HepG2 (cell line): Measurements from ENCODE around the gene MPC1. TPM values are rescaled to one million over a fixed set of nuclear protein-coding genes. Genes with fewer than 3 reads are reported as not detected.

Source experiments
- DPF2 ChIP-seq: sonication (generic); formaldehyde crosslinking; IDR thresholded peaks from 2 replicates; pipeline ENCODE4 v1.4.0; 2020; ENCODE audit warnings: mild to moderate bottlenecking, low read depth, missing genetic modification reagents, borderline replicate concordance
- MAFK ChIP-seq, 2 experiments: IDR thresholded peaks in 1 of 2; conservative IDR thresholded peaks in 1 of 2; 2 replicates each; pipeline ENCODE4 v1.6.1; 2011; ENCODE audit warnings: improper control_type of control experiment in 2 of 2, low read length in 2 of 2
- NFKBIZ ChIP-seq: IDR thresholded peaks from 2 replicates; pipeline ENCODE4 v1.6.1; 2018; ENCODE audit warnings: missing genetic modification reagents, missing compliant biosample characterization
- SP140L ChIP-seq: sonication (generic); formaldehyde crosslinking; IDR thresholded peaks from 2 replicates; pipeline ENCODE4 v1.4.0; 2020; ENCODE audit warnings: missing genetic modification reagents, borderline replicate concordance
- ZMYM4 ChIP-seq: sonication (generic); formaldehyde crosslinking; IDR thresholded peaks from 2 replicates; pipeline ENCODE4 v1.8.1; 2023; ENCODE audit warnings: mild to moderate bottlenecking, missing genetic modification reagents
- ZNF251 ChIP-seq: sonication (generic); formaldehyde crosslinking; IDR thresholded peaks from 2 replicates; pipeline ENCODE4 v1.9.0; 2021; ENCODE audit warnings: mild to moderate bottlenecking, missing genetic modification reagents
- ZNF331 ChIP-seq: sonication (generic); formaldehyde crosslinking; IDR thresholded peaks from 2 replicates; pipeline ENCODE4 v1.4.0; 2020; ENCODE audit warnings: missing genetic modification reagents
- ZNF589 ChIP-seq: sonication (generic); formaldehyde crosslinking; conservative IDR thresholded peaks from 2 replicates; pipeline ENCODE4 v1.8.0; 2022; ENCODE audit warnings: mild to moderate bottlenecking, moderate library complexity, missing genetic modification reagents
- ZNF644 ChIP-seq: IDR thresholded peaks from 2 replicates; pipeline ENCODE4 v1.6.1; 2016; ENCODE audit warnings: low read depth
- polyA plus RNA-seq, 8 experiments: library from polyadenylated mRNA; depleted of rRNA in 3 of 8; stranded (reverse) in 7 of 8; unstranded in 1 of 8; fragments of >200 nt; fragmentation: Illumina TruSeq in 4 of 8; extraction: Trizol in 4 of 8; gene quantifications; 2 replicates each; pipeline versions ENCODE4 v1.2.1 to v1.2.3, GENCODE V29; 2011 to 2016; ENCODE audit warnings: low read depth in 4 of 8, missing spikeins in 1 of 8, mixed read lengths in 1 of 8; ENCODE audit not compliant: insufficient read depth in 1 of 8
- total RNA-seq, 5 experiments: library from RNA; depleted of rRNA; stranded (reverse); fragments of >200 nt; fragmentation: Illumina TruSeq; extraction: Trizol; gene quantifications; 2 replicates each; pipeline ENCODE4 v1.2.3, GENCODE V29; 2016; ENCODE audit warnings: low read depth in 1 of 5
- TF ChIP-seq, protein P1 (sequence below), 2 experiments: sonication (generic) in 1 of 2; formaldehyde crosslinking in 1 of 2; IDR thresholded peaks; 2 replicates each; pipeline versions ENCODE4 v1.6.1 to v1.9.0; 2014 to 2022; ENCODE audit warnings: antibody characterized with exemption in 1 of 2, borderline replicate concordance in 1 of 2, inconsistent platforms in 1 of 2, low read depth in 1 of 2, missing genetic modification reagents in 1 of 2
- TF ChIP-seq, protein P2 (sequence below): sonication (generic); formaldehyde crosslinking; IDR thresholded peaks from 2 replicates; pipeline ENCODE4 v1.5.0; 2020; ENCODE audit warnings: mild to moderate bottlenecking, missing genetic modification reagents
- TF ChIP-seq, protein P3 (sequence below): sonication (generic); formaldehyde crosslinking; IDR thresholded peaks from 2 replicates; pipeline ENCODE4 v1.4.0; 2020; ENCODE audit warnings: missing genetic modification reagents, borderline replicate concordance
- TF ChIP-seq, protein P4 (sequence below): sonication (generic); IDR thresholded peaks from 2 replicates; pipeline ENCODE4 v1.6.1; 2016; ENCODE audit warnings: low read depth, borderline replicate concordance
- TF ChIP-seq, protein P5 (sequence below): IDR thresholded peaks from 2 replicates; pipeline ENCODE4 v1.6.1; 2018; ENCODE audit warnings: missing genetic modification reagents, mild to moderate bottlenecking, missing compliant biosample characterization

MPC1 gene
- total and polyA plus RNA-seq, 2 of the 13 experiments (the other 11 are each of a cell fraction or from before 2014, with no cell fraction given): 189 to 214 TPM

DNA sequence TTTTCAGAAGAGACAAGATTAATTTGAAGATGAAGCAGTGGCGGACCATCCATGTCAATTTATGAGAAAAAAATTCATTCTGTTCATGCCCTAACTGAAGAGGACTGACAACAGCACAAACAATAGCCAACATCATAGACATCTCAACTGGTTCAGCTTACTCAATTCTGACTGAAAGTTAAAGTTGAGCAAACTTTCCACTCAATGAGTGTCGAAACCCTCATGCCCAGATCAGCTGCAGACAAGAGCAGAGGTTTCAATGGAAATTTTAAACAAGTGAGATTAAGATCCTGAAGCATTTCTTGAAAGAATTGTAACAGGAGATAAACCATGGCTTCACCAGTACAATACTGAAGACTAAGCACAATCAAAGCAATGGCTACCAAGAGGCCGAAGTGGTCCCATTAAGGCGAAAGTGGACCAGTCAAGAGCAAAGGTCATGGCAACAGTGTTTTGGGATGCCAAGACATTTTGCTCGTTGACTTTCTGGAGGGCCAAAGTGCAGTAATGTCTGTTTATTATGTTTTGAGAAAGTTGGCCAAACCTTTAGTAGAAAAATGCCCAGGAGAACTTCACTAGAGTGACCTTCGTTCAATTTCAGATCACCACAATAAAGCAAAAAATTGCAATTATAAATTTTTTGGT, 34.3 kb downstream of the MPC1 start (continued):
- TF ChIP-seq, protein P1, sequence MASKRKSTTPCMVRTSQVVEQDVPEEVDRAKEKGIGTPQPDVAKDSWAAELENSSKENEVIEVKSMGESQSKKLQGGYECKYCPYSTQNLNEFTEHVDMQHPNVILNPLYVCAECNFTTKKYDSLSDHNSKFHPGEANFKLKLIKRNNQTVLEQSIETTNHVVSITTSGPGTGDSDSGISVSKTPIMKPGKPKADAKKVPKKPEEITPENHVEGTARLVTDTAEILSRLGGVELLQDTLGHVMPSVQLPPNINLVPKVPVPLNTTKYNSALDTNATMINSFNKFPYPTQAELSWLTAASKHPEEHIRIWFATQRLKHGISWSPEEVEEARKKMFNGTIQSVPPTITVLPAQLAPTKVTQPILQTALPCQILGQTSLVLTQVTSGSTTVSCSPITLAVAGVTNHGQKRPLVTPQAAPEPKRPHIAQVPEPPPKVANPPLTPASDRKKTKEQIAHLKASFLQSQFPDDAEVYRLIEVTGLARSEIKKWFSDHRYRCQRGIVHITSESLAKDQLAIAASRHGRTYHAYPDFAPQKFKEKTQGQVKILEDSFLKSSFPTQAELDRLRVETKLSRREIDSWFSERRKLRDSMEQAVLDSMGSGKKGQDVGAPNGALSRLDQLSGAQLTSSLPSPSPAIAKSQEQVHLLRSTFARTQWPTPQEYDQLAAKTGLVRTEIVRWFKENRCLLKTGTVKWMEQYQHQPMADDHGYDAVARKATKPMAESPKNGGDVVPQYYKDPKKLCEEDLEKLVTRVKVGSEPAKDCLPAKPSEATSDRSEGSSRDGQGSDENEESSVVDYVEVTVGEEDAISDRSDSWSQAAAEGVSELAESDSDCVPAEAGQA (IDR thresholded peaks at IDR 0.05; ENCODE audit: low read depth): no peak
- TF ChIP-seq, protein P1 (CRISPR knock-in tag; IDR thresholded peaks at IDR 0.05; ENCODE audit: borderline replicate concordance): no peak
- TF ChIP-seq, protein P2, sequence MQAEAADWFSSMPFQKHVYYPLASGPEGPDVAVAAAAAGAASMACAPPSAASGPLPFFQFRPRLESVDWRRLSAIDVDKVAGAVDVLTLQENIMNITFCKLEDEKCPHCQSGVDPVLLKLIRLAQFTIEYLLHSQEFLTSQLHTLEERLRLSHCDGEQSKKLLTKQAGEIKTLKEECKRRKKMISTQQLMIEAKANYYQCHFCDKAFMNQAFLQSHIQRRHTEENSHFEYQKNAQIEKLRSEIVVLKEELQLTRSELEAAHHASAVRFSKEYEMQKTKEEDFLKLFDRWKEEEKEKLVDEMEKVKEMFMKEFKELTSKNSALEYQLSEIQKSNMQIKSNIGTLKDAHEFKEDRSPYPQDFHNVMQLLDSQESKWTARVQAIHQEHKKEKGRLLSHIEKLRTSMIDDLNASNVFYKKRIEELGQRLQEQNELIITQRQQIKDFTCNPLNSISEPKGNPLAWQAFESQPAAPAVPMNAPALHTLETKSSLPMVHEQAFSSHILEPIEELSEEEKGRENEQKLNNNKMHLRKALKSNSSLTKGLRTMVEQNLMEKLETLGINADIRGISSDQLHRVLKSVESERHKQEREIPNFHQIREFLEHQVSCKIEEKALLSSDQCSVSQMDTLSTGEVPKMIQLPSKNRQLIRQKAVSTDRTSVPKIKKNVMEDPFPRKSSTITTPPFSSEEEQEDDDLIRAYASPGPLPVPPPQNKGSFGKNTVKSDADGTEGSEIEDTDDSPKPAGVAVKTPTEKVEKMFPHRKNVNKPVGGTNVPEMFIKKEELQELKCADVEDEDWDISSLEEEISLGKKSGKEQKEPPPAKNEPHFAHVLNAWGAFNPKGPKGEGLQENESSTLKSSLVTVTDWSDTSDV (CRISPR knock-in tag): no peak
- peak; percentile 62; the same call in 1 of the 2 replicates for TF ChIP-seq ZMYM4
- no peak for TF ChIP-seq SP140L
- TF ChIP-seq ZNF644 (CRISPR knock-in tag): peak; percentile 95
- 0 out of 2 replicates have a peak, but pooled peaks have one; percentile 27 for TF ChIP-seq DPF2 (CRISPR knock-in tag)
- TF ChIP-seq ZNF589 (CRISPR knock-in tag): no peak
- TF ChIP-seq ZNF331 (CRISPR knock-in tag): peak; percentile 62; the same call in 1 of the 2 replicates
- TF ChIP-seq, protein P3, sequence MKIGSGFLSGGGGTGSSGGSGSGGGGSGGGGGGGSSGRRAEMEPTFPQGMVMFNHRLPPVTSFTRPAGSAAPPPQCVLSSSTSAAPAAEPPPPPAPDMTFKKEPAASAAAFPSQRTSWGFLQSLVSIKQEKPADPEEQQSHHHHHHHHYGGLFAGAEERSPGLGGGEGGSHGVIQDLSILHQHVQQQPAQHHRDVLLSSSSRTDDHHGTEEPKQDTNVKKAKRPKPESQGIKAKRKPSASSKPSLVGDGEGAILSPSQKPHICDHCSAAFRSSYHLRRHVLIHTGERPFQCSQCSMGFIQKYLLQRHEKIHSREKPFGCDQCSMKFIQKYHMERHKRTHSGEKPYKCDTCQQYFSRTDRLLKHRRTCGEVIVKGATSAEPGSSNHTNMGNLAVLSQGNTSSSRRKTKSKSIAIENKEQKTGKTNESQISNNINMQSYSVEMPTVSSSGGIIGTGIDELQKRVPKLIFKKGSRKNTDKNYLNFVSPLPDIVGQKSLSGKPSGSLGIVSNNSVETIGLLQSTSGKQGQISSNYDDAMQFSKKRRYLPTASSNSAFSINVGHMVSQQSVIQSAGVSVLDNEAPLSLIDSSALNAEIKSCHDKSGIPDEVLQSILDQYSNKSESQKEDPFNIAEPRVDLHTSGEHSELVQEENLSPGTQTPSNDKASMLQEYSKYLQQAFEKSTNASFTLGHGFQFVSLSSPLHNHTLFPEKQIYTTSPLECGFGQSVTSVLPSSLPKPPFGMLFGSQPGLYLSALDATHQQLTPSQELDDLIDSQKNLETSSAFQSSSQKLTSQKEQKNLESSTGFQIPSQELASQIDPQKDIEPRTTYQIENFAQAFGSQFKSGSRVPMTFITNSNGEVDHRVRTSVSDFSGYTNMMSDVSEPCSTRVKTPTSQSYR (CRISPR knock-in tag): peak; percentile 7; the same call in 1 of the 2 replicates
- TF ChIP-seq, protein P4, sequence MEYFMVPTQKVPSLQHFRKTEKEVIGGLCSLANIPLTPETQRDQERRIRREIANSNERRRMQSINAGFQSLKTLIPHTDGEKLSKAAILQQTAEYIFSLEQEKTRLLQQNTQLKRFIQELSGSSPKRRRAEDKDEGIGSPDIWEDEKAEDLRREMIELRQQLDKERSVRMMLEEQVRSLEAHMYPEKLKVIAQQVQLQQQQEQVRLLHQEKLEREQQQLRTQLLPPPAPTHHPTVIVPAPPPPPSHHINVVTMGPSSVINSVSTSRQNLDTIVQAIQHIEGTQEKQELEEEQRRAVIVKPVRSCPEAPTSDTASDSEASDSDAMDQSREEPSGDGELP: peak; percentile 63
- no peak for TF ChIP-seq MAFK (conservative IDR thresholded peaks at IDR 0.05 in 1 of 2, IDR thresholded peaks at IDR 0.05 in 1 of 2; ENCODE audit: low read length in 2 of 2)
- TF ChIP-seq ZNF251 (CRISPR knock-in tag): no peak
- TF ChIP-seq, protein P5, sequence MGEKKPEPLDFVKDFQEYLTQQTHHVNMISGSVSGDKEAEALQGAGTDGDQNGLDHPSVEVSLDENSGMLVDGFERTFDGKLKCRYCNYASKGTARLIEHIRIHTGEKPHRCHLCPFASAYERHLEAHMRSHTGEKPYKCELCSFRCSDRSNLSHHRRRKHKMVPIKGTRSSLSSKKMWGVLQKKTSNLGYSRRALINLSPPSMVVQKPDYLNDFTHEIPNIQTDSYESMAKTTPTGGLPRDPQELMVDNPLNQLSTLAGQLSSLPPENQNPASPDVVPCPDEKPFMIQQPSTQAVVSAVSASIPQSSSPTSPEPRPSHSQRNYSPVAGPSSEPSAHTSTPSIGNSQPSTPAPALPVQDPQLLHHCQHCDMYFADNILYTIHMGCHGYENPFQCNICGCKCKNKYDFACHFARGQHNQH (CRISPR knock-in tag): peak; percentile 44; the same call in 1 of the 2 replicates
- no peak for TF ChIP-seq NFKBIZ (CRISPR knock-in tag)
